Hepatocyte (in vitro differentiated cells): ENCODE data around the gene TSPAN32.

Source experiments
- EZH2 ChIP-seq: fragments of 200-600 bp; sonication (generic); IDR thresholded peaks from 2 replicates; pipeline ENCODE4 v1.6.1; 2016; ENCODE audit warnings: antibody characterized with exemption, mild to moderate bottlenecking, borderline replicate concordance
- TF ChIP-seq, protein P1 (sequence below): fragments of 200-600 bp; sonication (generic); IDR thresholded peaks from 2 replicates; pipeline ENCODE4 v1.5.1; 2016; ENCODE audit warnings: antibody characterized with exemption, mild to moderate bottlenecking; ENCODE audit not compliant: poor library complexity

DNA sequence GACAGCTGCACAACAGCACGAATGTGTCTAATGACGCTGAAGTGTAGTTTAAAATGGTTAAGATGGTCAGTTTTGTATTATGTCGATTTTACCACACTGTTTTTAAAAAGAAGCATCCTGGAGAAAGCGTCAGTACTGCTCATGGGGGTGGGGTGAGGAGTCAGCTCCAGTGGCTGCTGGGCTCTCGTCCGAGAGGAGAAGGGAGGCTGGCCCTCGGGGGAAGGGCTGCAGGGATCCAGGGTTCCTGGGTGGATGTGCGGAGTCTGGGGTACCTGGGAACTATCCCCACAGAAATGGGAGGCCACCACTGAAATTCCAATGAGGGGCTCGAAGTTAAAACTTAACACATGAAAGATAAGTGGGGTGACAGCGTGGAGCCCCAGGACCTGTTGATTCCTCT lies 12.0 kb upstream of the TSPAN32 start:
- TF ChIP-seq, protein P1, sequence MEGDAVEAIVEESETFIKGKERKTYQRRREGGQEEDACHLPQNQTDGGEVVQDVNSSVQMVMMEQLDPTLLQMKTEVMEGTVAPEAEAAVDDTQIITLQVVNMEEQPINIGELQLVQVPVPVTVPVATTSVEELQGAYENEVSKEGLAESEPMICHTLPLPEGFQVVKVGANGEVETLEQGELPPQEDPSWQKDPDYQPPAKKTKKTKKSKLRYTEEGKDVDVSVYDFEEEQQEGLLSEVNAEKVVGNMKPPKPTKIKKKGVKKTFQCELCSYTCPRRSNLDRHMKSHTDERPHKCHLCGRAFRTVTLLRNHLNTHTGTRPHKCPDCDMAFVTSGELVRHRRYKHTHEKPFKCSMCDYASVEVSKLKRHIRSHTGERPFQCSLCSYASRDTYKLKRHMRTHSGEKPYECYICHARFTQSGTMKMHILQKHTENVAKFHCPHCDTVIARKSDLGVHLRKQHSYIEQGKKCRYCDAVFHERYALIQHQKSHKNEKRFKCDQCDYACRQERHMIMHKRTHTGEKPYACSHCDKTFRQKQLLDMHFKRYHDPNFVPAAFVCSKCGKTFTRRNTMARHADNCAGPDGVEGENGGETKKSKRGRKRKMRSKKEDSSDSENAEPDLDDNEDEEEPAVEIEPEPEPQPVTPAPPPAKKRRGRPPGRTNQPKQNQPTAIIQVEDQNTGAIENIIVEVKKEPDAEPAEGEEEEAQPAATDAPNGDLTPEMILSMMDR, result no peak
- TF ChIP-seq EZH2, result no peak
